AG04449 (cell line): Measurements from ENCODE around the gene SULT1B1.

Experiments used
- CTCF ChIA-PET: fragments of 350-600 bp; formaldehyde crosslinking; extraction: SDS; loops from one replicate; lab custom pipeline; 2021; ENCODE audit warnings: antibody characterized with exemption; lab: Yijun Ruan, JAX
- POLR2A ChIA-PET: fragments of 400-600, 350-600 bp; formaldehyde crosslinking; extraction: SDS; loops from one replicate; lab custom pipeline; 2020; ENCODE audit warnings: antibody characterized with exemption, inconsistent platforms; lab: Yijun Ruan, JAX
- DNase-seq: peaks from one replicate; pipeline ENCODE4 v3.0.0-alpha.2; 2010; ENCODE audit warnings: low read depth, low spot score
- H3K4me3 ChIP-seq: 2 replicates; pipeline ENCODE4 v1.5.1; 2011; ENCODE audit warnings: low read depth, mild to moderate bottlenecking, control low read depth, low read length
- CTCF ChIP-seq: IDR thresholded peaks from one replicate; pipeline ENCODE4 v1.5.1; 2011; ENCODE audit warnings: mild to moderate bottlenecking, moderate library complexity, low read length, control low read depth, inconsistent platforms; ENCODE audit not compliant: insufficient read depth; ENCODE audit errors: missing control alignments

The SULT1B1 gene

GRCh38 chr4:69707807-69708206 is 52.6 kb downstream of the SULT1B1 start:
- TF ChIP-seq CTCF = no peak
- ChIA-PET POLR2A (no interaction called here), CTCF (interaction anchor here (1.3 to 2.4 kb wide), 2 partner anchors 17 to 116 kb away, joined by 5 to 8 read pairs; no protein-coding TSS in a partner anchor)
- no peak for DNase-seq
- H3K4me3 ChIP-seq = no peak overlapping the region

GRCh38 chr4:69702201-69702600 is 58.2 kb downstream of the SULT1B1 start:
- POLR2A ChIA-PET = no interaction called here
- H3K4me3 ChIP-seq = no peak overlapping the region
- TF ChIP-seq CTCF = no peak
- CTCF ChIA-PET = no interaction called here
- no peak for DNase-seq

GRCh38 chr4:69701696-69702095 is 58.7 kb downstream of the SULT1B1 start:
- DNase-seq = no peak
- CTCF ChIA-PET = no interaction called here
- H3K4me3 ChIP-seq = no peak overlapping the region
- POLR2A ChIA-PET = no interaction called here
- TF ChIP-seq CTCF = no peak

- DNase-seq = no peak
- no peak overlapping the region for H3K4me3 ChIP-seq
- ChIA-PET POLR2A (no interaction called here), CTCF (no interaction called here)
- TF ChIP-seq CTCF = no peak
These were observed 62.7 kb downstream of the SULT1B1 start for GRCh38 chr4:69697536-69698242.

- ChIA-PET POLR2A (no interaction called here), CTCF (interaction anchor here (0.8 to 2.1 kb wide), 9 partner anchors 17 to 196 kb away, joined by 3 to 49 read pairs (median 4); no protein-coding TSS in a partner anchor)
- H3K4me3 ChIP-seq = no peak overlapping the region
- no peak for DNase-seq
- peak; percentile 28 for TF ChIP-seq CTCF
These were observed 70.8 kb downstream of the SULT1B1 start for GRCh38 chr4:69689599-69689998.

GRCh38 chr4:69684804-69685203 is 75.6 kb downstream of the SULT1B1 start:
- H3K4me3 ChIP-seq = no peak overlapping the region
- no peak for TF ChIP-seq CTCF
- DNase-seq = no peak
- POLR2A ChIA-PET = no interaction called here
- CTCF ChIA-PET = interaction anchor here (1.4 kb wide), 1 partner anchor 196 kb away, joined by 9 read pairs; no protein-coding TSS in a partner anchor
